ENCODE results near the gene TAF3. TPM values are rescaled to one million over a fixed set of nuclear protein-coding genes. Genes with fewer than 3 reads are reported as not detected.
A peak's percentile ranks its signal among the peaks of the same experiment; 100 is the strongest.

The TAF3 gene
- total and polyA plus RNA-seq, 11 donors = 5.7 to 14.0 (median 10.3) TPM

- no peak overlapping the region for H3K4me3 ChIP-seq
- peak overlapping the region in 1 of 12 donors; percentile 2 for H3K27ac ChIP-seq
- TF ChIP-seq CTCF (IDR thresholded peaks at IDR 0.05) (no peak), POLR2A (IDR thresholded peaks at IDR 0.05) (no peak)
- intact Hi-C loops (cut with DNase I) = loop anchor here in 1 of 10 donors (10.0 kb wide), 1 partner anchor 309 kb away; no protein-coding TSS in a partner anchor
- no peak for DNase-seq
- peaks cover 0 to 20% (median 0%) of the 10 kb centered on the region in 12 donors for H3K4me1 ChIP-seq
- H3K36me3 ChIP-seq = peaks cover 0 to 19% (median 0%) of the 10 kb centered on the region in 9 donors
- WGBS, 4 donors = 67 to 86% (median 76%) methylated on average over 1 of the region's 1 CpG
- no peak for ATAC-seq
- H3K9me3 ChIP-seq = no peaks in the 10 kb centered on the region
- H3K27me3 ChIP-seq = peaks cover 0 to 47% (median 11%) of the 10 kb centered on the region in 9 donors
These were observed 247.8 kb downstream of the TAF3 start for GRCh38 chr10:8066124-8066523.

Other genes with a start within 250 kb of the TAF3 start
- gene ITIH5, start 151.5 kb upstream of the TAF3 start, total RNA-seq = 10 to 100 TPM in 5 of 9 donors, 1 to 10 TPM in 4; 2.9 to 20.4 (median 12.3) TPM
- gene ITIH5, start 151.5 kb upstream of the TAF3 start, polyA plus RNA-seq = 1 to 10 TPM; 2.7 to 3.1 TPM
- gene ITIH2, start 115.2 kb upstream of the TAF3 start, total RNA-seq = not detected
- gene ITIH2, start 115.2 kb upstream of the TAF3 start, polyA plus RNA-seq = not detected
- gene KIN, start 30.5 kb upstream of the TAF3 start, total RNA-seq = 10 to 100 TPM in 1 of 9 donors, 1 to 10 TPM in 8; 2.5 to 10.7 (median 5.7) TPM
- gene KIN, start 30.5 kb upstream of the TAF3 start, polyA plus RNA-seq = 1 to 10 TPM; 5.5 to 8.1 TPM
- 1,000 to 10,000 TPM in 1 of 9 donors, 100 to 1,000 TPM in 8; 492 to 1,259 (median 784) TPM for gene ATP5F1C, start 30.3 kb upstream of the TAF3 start, total RNA-seq
- gene ATP5F1C, start 30.3 kb upstream of the TAF3 start, polyA plus RNA-seq = 1,000 to 10,000 TPM in 1 of 2 donors, 100 to 1,000 TPM in 1; 963 to 1,062 TPM
- 1 to 10 TPM in 7 of 9 donors, under 1 TPM in 2; 0.71 to 3.4 (median 1.4) TPM for gene GATA3, start 236.2 kb downstream of the TAF3 start, total RNA-seq
- gene GATA3, start 236.2 kb downstream of the TAF3 start, polyA plus RNA-seq = 1 to 10 TPM; 1.0 to 1.1 TPM